GM12875 (cell line): Measurements from ENCODE around the gene GATA1.

ENCODE experiments used
- H3K4me3 ChIP-seq: one replicate; pipeline ENCODE4 v1.5.1; 2011; ENCODE audit warnings: low read depth, low read length, control low read depth
- CTCF ChIP-seq: IDR thresholded peaks from 2 replicates; pipeline ENCODE4 v1.5.1; 2011; ENCODE audit warnings: low read depth, mild to moderate bottlenecking, control low read depth, inconsistent platforms, low read length, moderate library complexity, borderline replicate concordance; ENCODE audit not compliant: insufficient read depth

GATA1 gene

GRCh38 chrX:48826135-48826875 lies 39.9 kb downstream of the GATA1 start, which contains the start of gene ERAS:
TSS of gene ERAS (plus strand) at chrX:48826513. CDS start at chrX:48829124, 2,611 bp downstream.
- no peak within 1 kb of the TSS for H3K4me3 ChIP-seq
- no peak for TF ChIP-seq CTCF

GRCh38 chrX:48826876-48827653 lies 40.7 kb downstream of the GATA1 start:
- H3K4me3 ChIP-seq = no peak overlapping the region

DNA sequence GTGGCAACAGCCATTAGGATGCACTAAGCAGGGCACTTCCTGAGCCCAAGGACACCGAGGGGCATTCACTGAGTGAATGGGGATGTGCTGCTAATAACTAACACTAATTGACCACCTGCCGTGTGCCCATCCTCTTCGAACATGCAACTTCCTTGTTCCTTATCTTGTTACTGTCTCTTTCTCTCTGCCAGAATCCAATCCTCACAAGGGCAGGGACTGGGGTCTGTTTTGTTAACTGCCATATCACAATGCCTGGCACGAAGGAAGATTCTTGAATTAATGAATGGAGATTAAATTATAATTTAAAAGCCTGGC lies 41.2 kb downstream of the GATA1 start:
- H3K4me3 ChIP-seq = no peak overlapping the region
- no peak for TF ChIP-seq CTCF

More at GRCh38 chrX:48826876-48827653, 40.7 kb downstream of the GATA1 start:
- no peak for TF ChIP-seq CTCF

DNA sequence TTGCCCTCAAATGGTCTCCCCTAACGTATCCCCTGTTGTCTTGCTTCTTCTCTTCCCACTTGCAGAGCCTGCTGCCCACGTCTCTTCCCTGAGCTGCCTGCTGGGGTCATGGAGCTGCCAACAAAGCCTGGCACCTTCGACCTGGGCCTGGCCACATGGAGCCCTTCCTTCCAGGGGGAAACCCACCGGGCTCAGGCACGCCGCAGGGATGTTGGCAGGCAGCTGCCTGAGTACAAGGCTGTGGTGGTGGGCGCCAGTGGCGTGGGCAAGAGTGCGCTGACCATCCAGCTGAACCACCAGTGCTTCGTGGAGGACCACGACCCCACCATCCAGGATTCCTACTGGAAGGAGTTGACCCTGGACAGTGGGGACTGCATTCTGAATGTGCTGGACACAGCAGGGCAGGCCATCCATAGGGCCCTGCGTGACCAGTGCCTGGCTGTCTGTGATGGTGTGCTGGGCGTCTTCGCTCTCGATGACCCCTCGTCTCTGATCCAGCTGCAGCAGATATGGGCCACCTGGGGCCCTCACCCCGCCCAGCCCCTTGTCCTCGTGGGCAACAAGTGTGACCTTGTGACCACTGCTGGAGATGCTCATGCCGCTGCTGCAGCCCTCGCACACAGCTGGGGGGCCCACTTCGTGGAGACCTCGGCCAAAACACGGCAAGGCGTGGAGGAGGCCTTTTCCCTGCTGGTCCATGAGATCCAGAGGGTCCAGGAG lies 42.8 kb downstream of the GATA1 start:
- TF ChIP-seq CTCF = no peak
- H3K4me3 ChIP-seq = no peak overlapping the region

GRCh38 chrX:48831136-48831908 lies 44.9 kb downstream of the GATA1 start:
- no peak overlapping the region for H3K4me3 ChIP-seq
- TF ChIP-seq CTCF = no peak

DNA sequence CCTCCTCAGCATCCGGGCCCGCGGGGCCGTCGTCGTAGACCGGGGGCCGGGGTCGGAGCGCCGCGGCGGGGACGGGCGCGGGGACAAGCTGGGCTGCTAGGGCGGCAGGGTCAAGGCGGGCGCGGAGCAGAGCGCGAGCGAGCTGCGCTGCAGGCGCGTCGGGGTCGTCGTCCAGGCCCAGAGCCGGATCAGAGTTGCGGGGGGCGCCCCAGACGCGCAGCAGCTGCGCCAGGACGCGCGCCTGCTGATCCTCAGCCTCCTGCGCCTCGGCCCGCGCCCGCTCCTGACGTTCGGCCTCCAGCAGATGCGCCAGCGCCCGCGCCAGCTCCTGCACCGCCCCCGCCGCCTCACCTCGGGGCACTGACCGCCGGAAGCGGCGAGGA lies 45.5 kb downstream of the GATA1 start:
- no peak overlapping the region for H3K4me3 ChIP-seq

More for the DNA sequence above, 45.5 kb downstream of the GATA1 start:
- no peak for TF ChIP-seq CTCF
